HG02970 (cell line): ENCODE data around the gene GPATCH3.
A peak's percentile ranks its signal among the peaks of the same experiment; 100 is the strongest.
"Not testable (repeated sequence)": the region's sequence is repeated elsewhere in the genome, so short reads cannot be mapped to it uniquely, and the experiment has no call there.

Experiments
- ATAC-seq: cut with Tn5 transposase; IDR thresholded peaks from one replicate; pipeline ENCODE4 v1.9.1; 2021; ENCODE audit warnings: mild to moderate bottlenecking, moderate library complexity, moderate number of reproducible peaks; ENCODE audit not compliant: unreplicated experiment, low FRiP score

The GPATCH3 gene

DNA sequence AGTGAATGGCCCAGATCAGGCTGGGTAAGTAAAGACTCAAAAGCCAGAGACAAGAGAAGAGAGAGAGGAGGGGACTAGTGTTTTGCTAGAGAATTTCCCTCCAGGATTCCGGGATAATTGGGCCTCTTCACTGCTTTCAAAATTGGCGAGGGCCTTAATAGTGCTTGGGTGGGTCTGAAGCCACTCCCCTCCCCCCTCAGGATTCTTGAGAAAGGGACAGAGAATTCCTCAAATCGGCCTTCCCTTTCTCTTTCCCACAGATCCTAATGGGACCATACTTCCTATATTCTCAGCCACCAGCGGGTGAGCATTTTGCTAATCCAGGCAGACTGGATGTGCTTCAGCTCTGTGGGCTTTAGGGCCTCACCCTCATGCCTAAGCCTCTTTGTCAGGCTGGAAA is 25.4 kb downstream of the GPATCH3 start:
- no peak for ATAC-seq

DNA sequence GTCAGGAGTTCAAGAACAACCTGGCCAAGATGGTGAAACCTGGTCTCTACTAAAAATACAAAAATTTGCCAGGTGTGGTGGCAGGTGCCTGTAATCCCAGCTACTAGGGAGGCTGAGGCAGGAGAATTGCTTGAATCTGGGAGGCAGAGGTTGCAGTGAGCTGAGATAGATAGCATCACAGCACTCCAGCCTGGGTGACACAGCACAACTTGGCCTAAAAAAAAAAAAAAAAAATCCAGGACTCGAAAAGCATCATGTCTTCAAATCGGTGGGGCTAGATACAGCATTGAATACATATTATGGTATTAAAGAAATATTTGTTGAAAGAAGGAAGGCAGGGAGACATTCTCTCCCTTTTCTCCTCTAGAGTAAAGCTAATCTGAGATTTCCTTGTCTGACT is 27.2 kb downstream of the GPATCH3 start:
- ATAC-seq = not testable (repeated sequence)

GRCh38 chr1:26864610-26865480 is 35.4 kb downstream of the GPATCH3 start:
- peak; percentile 79 for ATAC-seq

- ATAC-seq = no peak
These were observed 36.6 kb downstream of the GPATCH3 start for GRCh38 chr1:26863685-26864077.

DNA sequence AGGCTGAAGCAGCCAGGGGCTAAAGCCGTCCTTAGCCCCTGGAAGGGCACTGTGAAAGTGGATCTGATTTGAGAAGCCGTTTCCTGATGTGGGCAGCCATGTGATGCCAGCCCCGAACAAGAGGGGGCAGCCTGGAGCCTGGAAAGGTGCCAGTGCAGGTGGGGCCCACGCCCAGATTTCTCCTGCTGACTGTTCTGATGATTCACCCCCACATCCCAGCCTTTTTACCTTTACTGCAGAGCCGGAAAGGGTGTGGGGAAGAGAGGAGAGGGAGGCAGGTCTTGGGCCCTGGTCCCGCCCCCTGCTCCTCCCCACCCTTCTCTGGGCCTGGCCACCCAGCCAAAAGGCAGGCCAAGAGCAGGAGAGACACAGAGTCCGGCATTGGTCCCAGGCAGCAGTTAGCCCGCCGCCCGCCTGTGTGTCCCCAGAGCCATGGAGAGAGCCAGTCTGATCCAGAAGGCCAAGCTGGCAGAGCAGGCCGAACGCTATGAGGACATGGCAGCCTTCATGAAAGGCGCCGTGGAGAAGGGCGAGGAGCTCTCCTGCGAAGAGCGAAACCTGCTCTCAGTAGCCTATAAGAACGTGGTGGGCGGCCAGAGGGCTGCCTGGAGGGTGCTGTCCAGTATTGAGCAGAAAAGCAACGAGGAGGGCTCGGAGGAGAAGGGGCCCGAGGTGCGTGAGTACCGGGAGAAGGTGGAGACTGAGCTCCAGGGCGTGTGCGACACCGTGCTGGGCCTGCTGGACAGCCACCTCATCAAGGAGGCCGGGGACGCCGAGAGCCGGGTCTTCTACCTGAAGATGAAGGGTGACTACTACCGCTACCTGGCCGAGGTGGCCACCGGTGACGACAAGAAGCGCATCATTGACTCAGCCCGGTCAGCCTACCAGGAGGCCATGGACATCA is 37.2 kb downstream of the GPATCH3 start, which contains the start of gene SFN:
SFN (plus strand) TSS at position 369 of the 904 bp plus-strand sequence; CDS start at position 433, 64 bp downstream.
- no peak for ATAC-seq

DNA sequence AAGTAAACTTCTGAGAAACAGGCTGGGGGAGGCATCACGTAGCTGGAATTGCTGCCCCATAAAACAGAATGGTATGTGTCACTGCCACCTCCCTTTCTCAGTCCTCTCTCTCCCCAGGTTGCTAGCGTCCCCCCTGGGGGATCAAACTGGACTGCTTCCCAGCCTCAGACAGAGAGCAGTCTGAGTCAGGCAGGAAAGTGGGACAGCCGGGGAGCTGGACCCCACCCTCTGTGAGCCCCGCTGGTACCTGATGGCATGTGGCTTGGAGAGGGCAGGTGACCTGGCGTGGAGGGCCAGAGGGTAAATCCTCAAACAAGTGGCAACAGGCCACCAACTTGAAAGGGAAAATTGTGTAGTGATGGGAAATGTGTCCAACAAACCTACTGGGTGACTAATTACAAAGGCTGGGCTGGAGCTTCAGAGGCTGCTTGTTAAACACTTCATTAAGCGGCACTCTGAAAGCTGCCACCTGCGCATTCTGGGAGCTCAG is 38.3 kb downstream of the GPATCH3 start:
- ATAC-seq = no peak

DNA sequence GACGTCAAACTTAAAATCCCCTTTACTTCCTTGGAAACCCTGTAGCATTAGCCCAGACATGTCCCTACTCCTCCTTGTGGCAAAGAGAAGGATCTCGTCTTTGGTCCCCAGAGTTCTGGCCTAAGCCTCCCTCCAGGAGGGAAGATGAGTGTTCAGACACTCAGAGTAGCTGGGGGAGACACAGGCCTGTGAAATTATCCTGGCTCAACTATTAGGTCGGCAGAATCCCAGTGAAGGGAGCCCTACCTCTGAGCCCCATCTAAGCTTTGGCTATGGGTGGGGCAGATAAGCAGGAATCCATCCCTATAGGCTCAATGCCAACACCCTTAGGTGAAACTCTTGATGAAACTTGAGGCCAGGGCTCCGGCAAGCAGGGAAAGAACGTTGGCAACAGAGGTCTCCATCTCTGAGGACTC is 39.0 kb downstream of the GPATCH3 start:
- no peak for ATAC-seq

DNA sequence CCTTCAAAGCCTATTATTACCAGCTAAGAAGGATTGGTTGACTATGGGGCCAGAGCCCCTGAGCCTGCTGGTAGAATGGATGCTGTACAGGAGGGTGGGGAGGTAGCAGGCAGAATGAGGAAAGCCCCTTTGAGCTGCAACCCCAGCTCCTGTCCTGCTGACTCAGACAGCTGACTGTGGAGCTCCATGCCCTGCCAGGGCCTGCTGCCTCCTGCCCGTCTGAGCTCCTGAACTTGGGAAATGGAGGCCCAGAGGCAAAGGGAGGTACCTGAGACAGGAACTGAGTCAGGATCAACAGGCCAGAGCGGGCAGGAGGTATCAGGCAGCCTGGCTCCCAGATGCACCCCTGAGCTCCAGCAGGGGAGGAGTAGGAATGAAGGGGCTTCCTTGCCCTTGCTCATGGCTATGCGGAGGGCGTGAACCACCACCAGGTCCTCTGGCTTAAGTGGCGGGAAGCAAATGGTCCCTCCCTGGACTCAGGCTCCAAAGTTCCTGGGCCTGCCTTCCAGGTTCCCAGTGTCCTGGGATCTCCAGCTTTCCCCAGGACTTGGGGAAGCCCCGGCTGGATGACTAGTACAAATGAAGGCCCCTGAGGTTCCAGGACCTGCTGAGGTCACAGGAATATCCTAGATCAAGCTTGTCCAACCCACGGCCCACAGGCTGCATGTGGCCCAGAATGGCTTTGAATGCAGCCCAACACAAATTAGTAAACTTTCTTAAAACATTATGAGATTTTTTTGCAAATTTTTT is 41.2 kb downstream of the GPATCH3 start:
- ATAC-seq = no peak

- ATAC-seq = no peak
These were observed 42.1 kb downstream of the GPATCH3 start for GRCh38 chr1:26858160-26858559.

GRCh38 chr1:26857473-26858060 is 42.7 kb downstream of the GPATCH3 start:
- no peak for ATAC-seq

DNA sequence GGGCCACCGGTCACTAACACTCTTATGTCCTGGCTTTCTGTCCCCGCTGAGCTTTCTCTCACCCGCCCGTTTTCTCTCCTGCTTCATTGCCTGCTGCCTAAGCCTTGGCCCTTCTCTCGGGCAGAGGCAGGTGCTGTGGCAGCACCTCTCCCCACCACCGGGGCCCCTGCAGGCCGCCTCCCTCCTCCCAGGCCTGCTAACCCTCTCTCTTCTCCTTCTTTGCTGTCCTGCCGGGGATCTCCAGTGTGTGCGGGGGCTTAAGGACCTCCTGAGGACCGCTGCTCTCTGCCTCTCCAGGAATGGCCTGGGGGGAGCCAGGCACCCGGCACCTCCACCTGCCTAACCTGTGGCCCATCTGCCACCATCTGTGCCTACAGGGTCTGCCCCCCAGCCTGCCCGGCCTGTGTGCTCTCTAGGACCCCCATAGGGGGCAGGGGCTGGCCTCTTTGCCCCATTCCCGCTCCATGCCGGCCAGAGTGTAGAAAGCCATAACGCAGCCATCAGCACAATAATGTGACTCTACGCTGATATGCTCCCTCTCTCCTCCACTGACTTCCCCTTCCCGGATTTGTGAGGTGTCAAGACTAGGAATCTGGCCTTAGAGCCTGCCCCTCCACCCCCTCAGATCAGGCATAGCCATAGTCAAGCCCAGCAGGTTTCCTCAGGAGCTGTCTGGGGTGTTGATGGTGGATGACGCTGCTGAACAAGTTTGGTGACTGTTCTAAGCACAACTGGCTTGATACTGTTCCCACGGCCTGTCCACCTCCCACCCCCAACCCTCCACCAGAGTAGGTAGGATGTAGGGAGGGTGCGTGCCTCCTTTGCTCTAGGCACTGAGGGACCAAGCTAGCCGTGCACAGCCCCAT is 43.4 kb downstream of the GPATCH3 start:
- ATAC-seq = no peak

- no peak for ATAC-seq
These were observed 44.1 kb downstream of the GPATCH3 start for GRCh38 chr1:26856181-26856580.

DNA sequence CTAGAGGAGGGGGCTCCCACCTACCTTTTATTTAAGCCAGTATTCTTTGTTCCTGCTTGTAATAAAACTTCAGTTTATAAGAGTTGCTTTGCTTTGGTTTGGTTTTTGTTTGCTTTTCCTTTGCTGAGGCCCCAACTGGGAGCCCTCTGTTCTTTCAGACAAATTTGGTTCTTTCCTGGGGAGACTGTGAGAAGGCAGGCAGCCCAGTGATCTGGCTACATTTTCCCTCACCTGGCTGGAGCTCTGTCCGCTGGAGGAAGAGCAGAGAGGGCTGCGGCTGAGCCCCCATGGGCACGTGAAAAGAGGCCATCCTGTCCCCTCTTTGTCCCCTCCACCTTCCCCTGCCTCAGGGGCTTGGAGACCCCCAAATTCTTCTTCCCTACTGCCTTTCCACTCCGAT is 44.6 kb downstream of the GPATCH3 start:
- no peak for ATAC-seq

- no peak for ATAC-seq
These were observed 45.4 kb downstream of the GPATCH3 start for GRCh38 chr1:26854906-26855305.

DNA sequence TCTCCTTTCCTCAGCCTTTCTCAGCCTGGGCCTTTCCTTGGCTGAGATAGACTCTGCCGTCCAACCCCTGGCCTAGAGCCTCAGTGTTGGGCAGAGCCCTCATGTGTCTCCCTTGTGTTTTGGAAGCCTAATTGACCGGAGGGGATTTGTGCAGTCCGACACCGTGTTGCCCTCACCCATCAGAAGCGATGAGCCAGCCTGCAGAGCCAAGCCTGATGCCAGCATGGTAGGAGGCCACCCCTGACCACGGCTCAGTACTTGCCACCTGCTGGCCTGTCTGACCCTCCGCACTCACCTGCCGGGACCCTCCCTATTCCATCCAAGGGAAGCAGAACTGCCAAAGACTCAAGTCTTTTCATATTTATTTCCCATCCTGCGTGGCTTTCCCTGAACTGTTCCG is 46.7 kb downstream of the GPATCH3 start:
- ATAC-seq = no peak

DNA sequence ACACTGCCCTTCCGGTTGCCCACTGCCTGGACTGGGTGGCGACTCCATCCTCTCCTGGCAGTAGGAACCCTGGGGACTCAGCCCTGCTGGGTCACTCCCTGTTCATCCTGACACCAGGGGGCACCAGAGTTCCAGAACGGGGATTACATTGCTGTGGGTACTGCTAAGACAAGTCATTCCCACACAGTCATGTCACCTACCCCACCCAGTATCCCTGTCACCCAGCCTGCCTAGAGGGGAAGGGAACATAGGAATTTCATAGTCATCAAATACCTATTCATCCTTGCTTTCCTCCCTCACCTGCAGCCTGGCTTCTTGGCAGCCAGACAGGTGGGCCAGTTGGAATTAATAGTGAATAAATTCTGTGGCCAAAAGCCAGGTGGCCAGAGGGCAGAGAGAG is 47.1 kb downstream of the GPATCH3 start:
- no peak for ATAC-seq

DNA sequence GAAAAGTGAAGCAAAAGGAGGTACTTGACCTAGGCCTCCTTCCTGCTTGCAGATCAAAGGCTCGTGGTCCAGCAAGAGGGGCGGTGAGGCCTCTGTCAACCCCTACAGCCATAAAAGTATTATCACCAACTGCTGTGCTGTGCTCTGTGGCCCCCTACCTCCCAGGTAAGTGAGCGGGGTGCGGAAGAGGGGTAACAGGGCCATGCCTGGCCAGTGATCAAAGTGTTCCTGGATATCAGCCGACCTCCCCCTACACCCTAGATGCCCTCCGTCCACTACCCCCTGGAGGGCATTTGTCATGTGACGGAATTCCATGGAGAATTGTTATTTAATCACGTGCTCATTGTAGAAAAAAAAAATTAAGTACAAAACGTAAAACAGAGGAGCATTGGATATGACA is 47.6 kb downstream of the GPATCH3 start:
- no peak for ATAC-seq

- no peak for ATAC-seq
These were observed 49.1 kb downstream of the GPATCH3 start for GRCh38 chr1:26851106-26851684.
